H9 (cell line): ENCODE data around the gene NACAD. TPM values are rescaled to one million over a fixed set of nuclear protein-coding genes. Genes with fewer than 3 reads are reported as not detected.

Experiments
- DNase-seq: peaks from one replicate; pipeline ENCODE4 v3.0.0-alpha.2; 2017
- H2AFZ ChIP-seq: one replicate; pipeline ENCODE4 v1.6.1; 2013; ENCODE audit warnings: mild to moderate bottlenecking, low read length, control low read depth, moderate library complexity
- H2AK5ac ChIP-seq: 2 replicates; pipeline ENCODE4 v1.6.1; 2013; ENCODE audit warnings: low read length, control low read depth, mixed read lengths; ENCODE audit not compliant: insufficient read length
- H2BK120ac ChIP-seq: one replicate; pipeline ENCODE4 v1.6.1; 2013; ENCODE audit warnings: low read depth, mild to moderate bottlenecking, low read length, control low read depth, inconsistent platforms; ENCODE audit not compliant: poor library complexity, severe bottlenecking
- H2BK12ac ChIP-seq: 2 replicates; pipeline ENCODE4 v1.6.1; 2013; ENCODE audit warnings: low read length, control low read depth, mixed read lengths, low read depth; ENCODE audit not compliant: insufficient read length
- H2BK15ac ChIP-seq: 2 replicates; pipeline ENCODE4 v1.6.1; 2013; ENCODE audit warnings: low read depth, low read length, control low read depth
- H2BK20ac ChIP-seq: one replicate; pipeline ENCODE4 v1.6.1; 2013; ENCODE audit warnings: low read depth, mild to moderate bottlenecking, low read length, control low read depth, inconsistent platforms; ENCODE audit not compliant: poor library complexity, severe bottlenecking
- H2BK5ac ChIP-seq: 2 replicates; pipeline ENCODE4 v1.6.1; 2013; ENCODE audit warnings: low read length, control low read depth, mixed read lengths; ENCODE audit not compliant: insufficient read length
- H3K14ac ChIP-seq: 2 replicates; pipeline ENCODE4 v1.6.1; 2013; ENCODE audit warnings: low read length, control low read depth; ENCODE audit not compliant: insufficient read depth
- H3K18ac ChIP-seq: 2 replicates; pipeline ENCODE4 v1.6.1; 2013; ENCODE audit warnings: low read depth, mild to moderate bottlenecking, mixed read lengths, low read length, control low read depth; ENCODE audit not compliant: insufficient read length
- H3K23ac ChIP-seq: 2 replicates; pipeline ENCODE4 v1.6.1; 2013; ENCODE audit warnings: low read length, control low read depth, mixed read lengths, low read depth; ENCODE audit not compliant: insufficient read length
- H3K23me2 ChIP-seq: 2 replicates; pipeline ENCODE4 v1.6.1; 2013; ENCODE audit warnings: low read depth, mild to moderate bottlenecking, mixed read lengths, low read length, control low read depth; ENCODE audit not compliant: insufficient read length, poor library complexity, severe bottlenecking
- H3K27ac ChIP-seq: 2 replicates; pipeline ENCODE4 v1.5.1; 2013; ENCODE audit warnings: low read length, control low read depth, mixed read lengths, low read depth; ENCODE audit not compliant: insufficient read length
- H3K27me3 ChIP-seq: 2 replicates; pipeline ENCODE4 v1.6.1; 2013; ENCODE audit warnings: low read length, control low read depth, inconsistent platforms; ENCODE audit not compliant: insufficient read depth
- H3K4ac ChIP-seq: 2 replicates; pipeline ENCODE4 v1.6.1; 2013; ENCODE audit warnings: low read depth, mild to moderate bottlenecking, control low read depth, inconsistent platforms, low read length, moderate library complexity
- H3K4me1 ChIP-seq: 2 replicates; pipeline ENCODE4 v1.6.1; 2013; ENCODE audit warnings: low read length, control low read depth, inconsistent platforms; ENCODE audit not compliant: insufficient read depth
- H3K4me2 ChIP-seq: 2 replicates; pipeline ENCODE4 v1.6.1; 2013; ENCODE audit warnings: low read length, control low read depth, mixed read lengths; ENCODE audit not compliant: insufficient read length, insufficient read depth
- H3K56ac ChIP-seq: 2 replicates; pipeline ENCODE4 v1.6.1; 2013; ENCODE audit warnings: low read depth, mild to moderate bottlenecking, mixed read lengths, low read length, control low read depth; ENCODE audit not compliant: insufficient read length
- H3K79me1 ChIP-seq: 2 replicates; pipeline ENCODE4 v1.6.1; 2013; ENCODE audit warnings: low read depth, mild to moderate bottlenecking, moderate library complexity, low read length, control low read depth, inconsistent platforms; ENCODE audit not compliant: insufficient read depth, poor library complexity, severe bottlenecking
- H3K79me2 ChIP-seq: 2 replicates; pipeline ENCODE4 v1.6.1; 2013; ENCODE audit warnings: low read length, control low read depth, inconsistent platforms; ENCODE audit not compliant: insufficient read depth
- H3K9ac ChIP-seq: 2 replicates; pipeline ENCODE4 v1.6.1; 2013; ENCODE audit warnings: low read length, control low read depth, mixed read lengths; ENCODE audit not compliant: insufficient read length; ENCODE audit errors: extremely low read depth
- H3K9me3 ChIP-seq: one replicate; pipeline ENCODE4 v1.6.1; 2013; ENCODE audit warnings: low read depth, low read length, inconsistent platforms; ENCODE audit not compliant: control insufficient read depth
- H3T11ph ChIP-seq: one replicate; pipeline ENCODE4 v1.6.1; 2013; ENCODE audit warnings: mild to moderate bottlenecking, low read length, control low read depth, inconsistent platforms
- H4K20me1 ChIP-seq: one replicate; pipeline ENCODE4 v1.6.1; 2013; ENCODE audit not compliant: control insufficient read depth, insufficient read length, insufficient read depth
- H4K5ac ChIP-seq: 2 replicates; pipeline ENCODE4 v1.6.1; 2013; ENCODE audit warnings: low read depth, mild to moderate bottlenecking, mixed read lengths, low read length, control low read depth; ENCODE audit not compliant: insufficient read length
- H4K8ac ChIP-seq: replicated peaks from 2 replicates; pipeline ENCODE4 v1.6.1; 2013; ENCODE audit warnings: low read length, control low read depth, mixed read lengths, low read depth; ENCODE audit not compliant: insufficient read length
- H4K91ac ChIP-seq: 2 replicates; pipeline ENCODE4 v1.6.1; 2013; ENCODE audit warnings: low read depth, mild to moderate bottlenecking, moderate library complexity, mixed read lengths, low read length, control low read depth; ENCODE audit not compliant: insufficient read length
- H3K27ac Mint-ChIP-seq, 3 experiments: 2 replicates in 2 of 3; 3 replicates in 1 of 3; pipeline ENCODE4 v1.8.0; 2020 to 2021; ENCODE audit warnings: mixed read lengths in 3 of 3, mild to moderate bottlenecking in 1 of 3, moderate library complexity in 1 of 3
- H3K27me3 Mint-ChIP-seq: 2 replicates; pipeline ENCODE4 v1.8.0; 2021; ENCODE audit warnings: low read depth, mild to moderate bottlenecking, moderate library complexity, mixed read lengths
- H3K36me3 Mint-ChIP-seq, 3 experiments: 2 replicates in 2 of 3; 3 replicates in 1 of 3; pipeline ENCODE4 v1.8.0; 2020 to 2021; ENCODE audit warnings: low read depth in 3 of 3, mixed read lengths in 3 of 3; ENCODE audit not compliant: insufficient read depth in 1 of 3
- H3K4me1 Mint-ChIP-seq, 2 experiments: 2 replicates each; pipeline ENCODE4 v1.8.0; 2020; ENCODE audit warnings: mixed read lengths in 2 of 2
- H3K4me3 Mint-ChIP-seq, 2 experiments: 2 replicates in 1 of 2; 3 replicates in 1 of 2; pipeline ENCODE4 v1.8.0; 2020 to 2021; ENCODE audit warnings: mild to moderate bottlenecking in 2 of 2, mixed read lengths in 2 of 2, moderate library complexity in 1 of 2
- H3K9me3 Mint-ChIP-seq, 2 experiments: 2 replicates in 1 of 2; 3 replicates in 1 of 2; pipeline ENCODE4 v1.8.0; 2020; ENCODE audit warnings: mild to moderate bottlenecking in 2 of 2, mixed read lengths in 2 of 2, moderate library complexity in 1 of 2
- CTCF ChIP-seq: fragments of 200-600 bp; sonication (generic); conservative IDR thresholded peaks from 3 replicates; pipeline ENCODE4 v1.8.0; 2021; ENCODE audit warnings: antibody characterized with exemption, mild to moderate bottlenecking
- WGBS: extraction: QIAGEN DNeasy Blood & Tissue Kit; methylation state at CpG from one replicate; pipeline ENCODE4 v1.1.7; 2013; ENCODE audit warnings: missing lambda C conversion rate, low lambda C conversion rate, mixed read lengths; ENCODE audit not compliant: insufficient read length; ENCODE audit errors: extremely low coverage; 5-methylcytosine and 5-hydroxymethylcytosine counted together
- total RNA-seq: library from RNA; stranded (reverse); gene quantifications from 2 replicates; pipeline ENCODE4 v1.2.1, GENCODE V29; 2021

NACAD gene
- total RNA-seq, 1 experiment from 2014 or later, result 8.0 TPM

- no peak overlapping the region for H2AK5ac ChIP-seq
- no peak overlapping the region for H2BK5ac ChIP-seq
- H2BK20ac ChIP-seq, result no peak overlapping the region
- H2BK12ac ChIP-seq, result no peak overlapping the region
- no CpG with 5 or more reads among the region's 6 CpGs for WGBS
- Mint-ChIP-seq H3K27ac (no peak overlapping the region), H3K27me3 (peaks cover 6% of the 10 kb centered on the region), H3K4me1 (peaks cover 11% of the 10 kb centered on the region in 2 experiments), H3K9me3 (no peaks in the 10 kb centered on the region), H3K36me3 (no peaks in the 10 kb centered on the region), H3K4me3 (no peak overlapping the region)
- no peak overlapping the region for H2BK15ac ChIP-seq
- no peak overlapping the region for H3K18ac ChIP-seq
- TF ChIP-seq CTCF, result no peak
- no peak overlapping the region for H2BK120ac ChIP-seq
- no peaks in the 10 kb centered on the region for H4K20me1 ChIP-seq
- DNase-seq, result no peak
- H4K91ac ChIP-seq, result no peak overlapping the region
- H3K27me3 ChIP-seq, result no peaks in the 10 kb centered on the region
- no peak overlapping the region for H3K23ac ChIP-seq
- H3K27ac ChIP-seq, result no peak overlapping the region
- no peak overlapping the region for H4K8ac ChIP-seq
- no peaks in the 10 kb centered on the region for H3K9me3 ChIP-seq
- H4K5ac ChIP-seq, result no peak overlapping the region
- H3K23me2 ChIP-seq, result no peaks in the 10 kb centered on the region
- no peak overlapping the region for H3K14ac ChIP-seq
- H3K4ac ChIP-seq, result no peak overlapping the region
- H3T11ph ChIP-seq, result no peak overlapping the region
- no peaks in the 10 kb centered on the region for H3K4me1 ChIP-seq
- no peak overlapping the region for H3K56ac ChIP-seq
- no peak overlapping the region for H2AFZ ChIP-seq
- H3K9ac ChIP-seq, result no peak overlapping the region
- no peak overlapping the region for H3K4me2 ChIP-seq
- no peaks in the 10 kb centered on the region for H3K79me1 ChIP-seq
- H3K79me2 ChIP-seq, result no peaks in the 10 kb centered on the region
These were observed 38.2 kb upstream of the NACAD start for GRCh38 chr7:45126920-45127319.
